Right lobe of liver (tissue), 4 donors: ENCODE data around the gene ADCY5.

Experiments used
- CTCF ChIP-seq, 4 donors: fragments of 200-600 bp in 3 of 4; fragments of 450-650 bp in 1 of 4; IDR thresholded peaks; one replicate each; pipeline versions ENCODE4 v1.5.1 to v1.8.0; 2016 to 2022; ENCODE audit warnings: antibody characterized with exemption in 4 of 4, mild to moderate bottlenecking in 2 of 4
- POLR2A ChIP-seq: fragments of 450-650 bp; IDR thresholded peaks from one replicate; pipeline ENCODE4 v1.6.1; 2017; ENCODE audit warnings: antibody characterized with exemption, mild to moderate bottlenecking
- donor health status: DM: no; HTN: no; CAD: no.
- donor health status: DM: no; HTN: no; CAD: no.
- donor health status: DM: no; HTN: yes; CAD: no.

GRCh38 chr3:123320221-123320620 lies 128.7 kb downstream of the ADCY5 start:
- TF ChIP-seq CTCF (IDR thresholded peaks at IDR 0.05): no peak
- TF ChIP-seq POLR2A: no peak
